HEK293 (cell line): ENCODE results near the gene CEP68.

Experiments used
- CTCF ChIA-PET: fragments of 350-600 bp; formaldehyde crosslinking; extraction: SDS; loops from one replicate; lab custom pipeline; 2021; ENCODE audit warnings: antibody characterized with exemption; lab: Yijun Ruan, JAX
- POLR2A ChIA-PET: fragments of 300-600 bp; formaldehyde crosslinking; extraction: SDS; loops from one replicate; lab custom pipeline; 2020; ENCODE audit warnings: antibody characterized with exemption, inconsistent platforms; lab: Yijun Ruan, JAX
- H3K27ac ChIP-seq: fragments of 200-500 bp; sonication (Bioruptor generic); 2 replicates; pipeline ENCODE4 v1.5.1; 2014; ENCODE audit warnings: low read depth, low read length, control low read depth, inconsistent platforms; ENCODE audit errors: extremely low read depth
- H3K36me3 ChIP-seq, 2 experiments: fragments of 200-500 bp in 1 of 2; sonication (Bioruptor generic) in 1 of 2; 1 replicate in 1 of 2; 2 replicates in 1 of 2; pipeline ENCODE4 v1.5.1; 2014 to 2017; ENCODE audit warnings: inconsistent platforms in 2 of 2, low read length in 2 of 2; ENCODE audit not compliant: control insufficient read depth in 2 of 2, insufficient read depth in 1 of 2
- H3K4me1 ChIP-seq: fragments of 200-500 bp; sonication (Bioruptor generic); 2 replicates; pipeline ENCODE4 v1.5.1; 2014; ENCODE audit warnings: mild to moderate bottlenecking, low read length, inconsistent platforms; ENCODE audit not compliant: control insufficient read depth, insufficient read depth
- H3K4me3 ChIP-seq: 2 replicates; pipeline ENCODE4 v1.5.1; 2011; ENCODE audit warnings: low read depth, mild to moderate bottlenecking, control low read depth, low read length, moderate library complexity
- H3K9me3 ChIP-seq: fragments of 200-500 bp; sonication (Bioruptor generic); 2 replicates; pipeline ENCODE4 v1.5.1; 2014; ENCODE audit warnings: low read depth, low read length, inconsistent platforms; ENCODE audit not compliant: control insufficient read depth, insufficient read depth
- BCL6B ChIP-seq: fragments of 450-650 bp; formaldehyde crosslinking; IDR thresholded peaks from 2 replicates; pipeline ENCODE4 v1.5.1; 2017; ENCODE audit warnings: missing biosample characterization, missing genetic modification characterization
- GLIS1 ChIP-seq: fragments of 450-650 bp; formaldehyde crosslinking; IDR thresholded peaks from 2 replicates; pipeline ENCODE4 v1.5.1; 2016; ENCODE audit warnings: missing biosample characterization, missing genetic modification characterization
- GLIS2 ChIP-seq: fragments of 450-650 bp; formaldehyde crosslinking; IDR thresholded peaks from 2 replicates; pipeline ENCODE4 v1.5.1; 2016; ENCODE audit warnings: missing biosample characterization, missing genetic modification characterization
- PRDM10 ChIP-seq: fragments of 450-650 bp; formaldehyde crosslinking; IDR thresholded peaks from 2 replicates; pipeline ENCODE4 v1.5.1; 2016; ENCODE audit warnings: missing biosample characterization, missing genetic modification characterization
- SETDB1 ChIP-seq: IDR thresholded peaks from one replicate; pipeline ENCODE4 v1.6.1; 2017; ENCODE audit warnings: mild to moderate bottlenecking, low read length, moderate library complexity, mixed read lengths; ENCODE audit not compliant: insufficient read length
- TRIM28 ChIP-seq: IDR thresholded peaks from 2 replicates; pipeline ENCODE4 v1.6.1; 2011; ENCODE audit warnings: low read length, control low read depth, borderline replicate concordance
- ZNF10 ChIP-seq: fragments of 450-650 bp; formaldehyde crosslinking; IDR thresholded peaks from 2 replicates; pipeline ENCODE4 v1.5.1; 2017; ENCODE audit warnings: missing biosample characterization, missing genetic modification characterization
- ZNF146 ChIP-seq: fragments of 450-650 bp; formaldehyde crosslinking; IDR thresholded peaks from 2 replicates; pipeline ENCODE4 v1.5.1; 2016; ENCODE audit warnings: missing biosample characterization, missing genetic modification characterization
- ZNF292 ChIP-seq: fragments of 450-650 bp; formaldehyde crosslinking; IDR thresholded peaks from 2 replicates; pipeline ENCODE4 v1.5.1; 2016; ENCODE audit warnings: low read depth, missing biosample characterization, missing genetic modification characterization, borderline replicate concordance
- ZNF350 ChIP-seq: fragments of 450-650 bp; formaldehyde crosslinking; IDR thresholded peaks from 2 replicates; pipeline ENCODE4 v1.5.0; 2017; ENCODE audit warnings: missing biosample characterization, mild to moderate bottlenecking, missing genetic modification characterization
- ZNF398 ChIP-seq: fragments of 450-650 bp; formaldehyde crosslinking; IDR thresholded peaks from 2 replicates; pipeline ENCODE4 v1.5.1; 2017; ENCODE audit warnings: missing biosample characterization, missing genetic modification characterization
- ZNF433 ChIP-seq: fragments of 450-650 bp; formaldehyde crosslinking; IDR thresholded peaks from 2 replicates; pipeline ENCODE4 v1.5.1; 2016; ENCODE audit warnings: missing biosample characterization, missing genetic modification characterization, low read depth
- ZNF510 ChIP-seq: fragments of 450-650 bp; formaldehyde crosslinking; IDR thresholded peaks from 2 replicates; pipeline ENCODE4 v1.5.1; 2018; ENCODE audit warnings: mild to moderate bottlenecking, missing genetic modification characterization, missing biosample characterization; ENCODE audit not compliant: insufficient replicate concordance
- ZNF514 ChIP-seq: fragments of 450-650 bp; formaldehyde crosslinking; IDR thresholded peaks from 2 replicates; pipeline ENCODE4 v1.5.1; 2016; ENCODE audit warnings: missing biosample characterization, missing genetic modification characterization
- ZNF548 ChIP-seq: fragments of 450-650 bp; formaldehyde crosslinking; IDR thresholded peaks from 2 replicates; pipeline ENCODE4 v1.5.1; 2016; ENCODE audit warnings: missing biosample characterization, missing genetic modification characterization
- ZNF555 ChIP-seq: fragments of 450-650 bp; formaldehyde crosslinking; conservative IDR thresholded peaks from 2 replicates; pipeline ENCODE4 v1.5.1; 2017; ENCODE audit warnings: missing biosample characterization, mild to moderate bottlenecking, missing genetic modification characterization, inconsistent platforms
- ZNF600 ChIP-seq: fragments of 450-650 bp; formaldehyde crosslinking; IDR thresholded peaks from 2 replicates; pipeline ENCODE4 v1.5.1; 2016; ENCODE audit warnings: missing biosample characterization, missing genetic modification characterization
- ZNF610 ChIP-seq: fragments of 450-650 bp; formaldehyde crosslinking; IDR thresholded peaks from 2 replicates; pipeline ENCODE4 v1.5.1; 2016; ENCODE audit warnings: missing biosample characterization, missing genetic modification characterization, borderline replicate concordance
- ZNF707 ChIP-seq: fragments of 450-650 bp; formaldehyde crosslinking; IDR thresholded peaks from 2 replicates; pipeline ENCODE4 v1.5.1; 2016; ENCODE audit warnings: missing biosample characterization, missing genetic modification characterization
- ZSCAN4 ChIP-seq: fragments of 450-650 bp; formaldehyde crosslinking; IDR thresholded peaks from 2 replicates; pipeline ENCODE4 v1.5.1; 2017; ENCODE audit warnings: missing biosample characterization, missing genetic modification characterization
- ZXDB ChIP-seq: fragments of 450-650 bp; formaldehyde crosslinking; IDR thresholded peaks from 2 replicates; pipeline ENCODE4 v1.5.1; 2016; ENCODE audit warnings: missing biosample characterization, missing genetic modification characterization
- TF ChIP-seq, protein P1 (sequence below): fragments of 450-650 bp; formaldehyde crosslinking; IDR thresholded peaks from 2 replicates; pipeline ENCODE4 v1.5.0; 2017; ENCODE audit warnings: missing biosample characterization, missing genetic modification characterization, borderline replicate concordance

CEP68 gene

GRCh38 chr2:65030476-65031332 lies 25.5 kb upstream of the CEP68 start:
- H3K27ac ChIP-seq: no peak overlapping the region
- no peak for TF ChIP-seq ZNF433 (tag by site-specific recombination)
- TF ChIP-seq PRDM10: no peak
- TF ChIP-seq ZNF707 (tag by site-specific recombination): no peak
- TF ChIP-seq ZNF398 (tag by site-specific recombination): no peak
- no peak for TF ChIP-seq ZNF610 (tag by site-specific recombination)
- TF ChIP-seq ZNF350: no peak
- TF ChIP-seq ZSCAN4 (tag by site-specific recombination): no peak
- peaks cover 0 to 4% of the 10 kb centered on the region in 2 experiments; a peak in 1 of 3 replicates for H3K36me3 ChIP-seq
- POLR2A ChIA-PET: no interaction called here
- CTCF ChIA-PET: interaction anchor here (1.3 to 3.0 kb wide), 2 partner anchors 9 to 112 kb away, joined by 5 to 14 read pairs; no protein-coding TSS in a partner anchor
- peaks cover 9% of the 10 kb centered on the region for H3K4me1 ChIP-seq
- no peak overlapping the region for H3K4me3 ChIP-seq
- H3K9me3 ChIP-seq: no peaks in the 10 kb centered on the region

- POLR2A ChIA-PET: no interaction called here
- Histone ChIP-seq H3K27ac (no peak overlapping the region), H3K4me3 (no peak overlapping the region), H3K4me1 (peaks cover 9% of the 10 kb centered on the region), H3K36me3 (peaks cover 4% of the 10 kb centered on the region in 2 experiments; a peak in 2 of 3 replicates), H3K9me3 (no peaks in the 10 kb centered on the region)
- CTCF ChIA-PET: interaction anchor here (1.3 to 3.0 kb wide), 2 partner anchors 8 to 113 kb away, joined by 5 to 14 read pairs; no protein-coding TSS in a partner anchor
- TF ChIP-seq ZNF548 (tag by site-specific recombination) (no peak), ZNF146 (tag by site-specific recombination) (no peak), ZNF10 (tag by site-specific recombination) (no peak), GLIS2 (tag by site-specific recombination) (no peak), ZNF555 (no peak), TRIM28 (no peak), GLIS1 (tag by site-specific recombination) (no peak), ZNF292 (tag by site-specific recombination) (no peak), ZNF514 (tag by site-specific recombination) (no peak), BCL6B (no peak), ZNF510 (tag by site-specific recombination) (no peak), ZXDB (tag by site-specific recombination) (peak; percentile 32; the same call in 1 of the 2 replicates), SETDB1 (no peak), ZNF600 (peak; percentile 85)
- TF ChIP-seq, protein P1, sequence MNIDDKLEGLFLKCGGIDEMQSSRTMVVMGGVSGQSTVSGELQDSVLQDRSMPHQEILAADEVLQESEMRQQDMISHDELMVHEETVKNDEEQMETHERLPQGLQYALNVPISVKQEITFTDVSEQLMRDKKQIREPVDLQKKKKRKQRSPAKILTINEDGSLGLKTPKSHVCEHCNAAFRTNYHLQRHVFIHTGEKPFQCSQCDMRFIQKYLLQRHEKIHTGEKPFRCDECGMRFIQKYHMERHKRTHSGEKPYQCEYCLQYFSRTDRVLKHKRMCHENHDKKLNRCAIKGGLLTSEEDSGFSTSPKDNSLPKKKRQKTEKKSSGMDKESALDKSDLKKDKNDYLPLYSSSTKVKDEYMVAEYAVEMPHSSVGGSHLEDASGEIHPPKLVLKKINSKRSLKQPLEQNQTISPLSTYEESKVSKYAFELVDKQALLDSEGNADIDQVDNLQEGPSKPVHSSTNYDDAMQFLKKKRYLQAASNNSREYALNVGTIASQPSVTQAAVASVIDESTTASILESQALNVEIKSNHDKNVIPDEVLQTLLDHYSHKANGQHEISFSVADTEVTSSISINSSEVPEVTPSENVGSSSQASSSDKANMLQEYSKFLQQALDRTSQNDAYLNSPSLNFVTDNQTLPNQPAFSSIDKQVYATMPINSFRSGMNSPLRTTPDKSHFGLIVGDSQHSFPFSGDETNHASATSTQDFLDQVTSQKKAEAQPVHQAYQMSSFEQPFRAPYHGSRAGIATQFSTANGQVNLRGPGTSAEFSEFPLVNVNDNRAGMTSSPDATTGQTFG (tag by site-specific recombination): no peak
Observed at GRCh38 chr2:65031341-65032018, 24.7 kb upstream of the CEP68 start.
